Progenitor cell of endocrine pancreas (in vitro differentiated cells): ENCODE measurements around the gene NGF. TPM values are rescaled to one million over a fixed set of nuclear protein-coding genes. Genes with fewer than 3 reads are reported as not detected.

Experiments
- DNase-seq: peaks from one replicate; pipeline ENCODE4 v3.0.0; 2021; ENCODE audit warnings: low spot score; ENCODE audit not compliant: unreplicated experiment
- H3K27ac Mint-ChIP-seq: 2 replicates; pipeline ENCODE4 v1.8.0; 2021; ENCODE audit warnings: mild to moderate bottlenecking, moderate library complexity, mixed read lengths
- H3K27me3 Mint-ChIP-seq: 2 replicates; pipeline ENCODE4 v1.8.0; 2021; ENCODE audit warnings: mixed read lengths
- H3K36me3 Mint-ChIP-seq: 2 replicates; pipeline ENCODE4 v1.8.0; 2022; ENCODE audit warnings: mixed read lengths; ENCODE audit not compliant: insufficient read depth
- H3K4me1 Mint-ChIP-seq: 2 replicates; pipeline ENCODE4 v1.8.0; 2021; ENCODE audit warnings: low read depth, mixed read lengths
- H3K4me3 Mint-ChIP-seq: 2 replicates; pipeline ENCODE4 v1.8.0; 2021; ENCODE audit warnings: low read depth, mild to moderate bottlenecking, moderate library complexity, mixed read lengths
- H3K9me3 Mint-ChIP-seq: 2 replicates; pipeline ENCODE4 v1.8.0; 2021; ENCODE audit warnings: low read depth, mixed read lengths
- total RNA-seq: library from RNA; stranded (reverse); gene quantifications from 2 replicates; pipeline ENCODE4 v1.2.1, GENCODE V29; 2021
- TF ChIP-seq, protein P1 (sequence below): fragments of 200-600 bp; sonication (generic); IDR thresholded peaks from one replicate; pipeline ENCODE4 v1.5.0; 2021; ENCODE audit warnings: antibody characterized with exemption, mild to moderate bottlenecking; ENCODE audit not compliant: unreplicated experiment

Gene NGF
- total RNA-seq, 1 donor from 2014 or later: 2.2 TPM

DNA sequence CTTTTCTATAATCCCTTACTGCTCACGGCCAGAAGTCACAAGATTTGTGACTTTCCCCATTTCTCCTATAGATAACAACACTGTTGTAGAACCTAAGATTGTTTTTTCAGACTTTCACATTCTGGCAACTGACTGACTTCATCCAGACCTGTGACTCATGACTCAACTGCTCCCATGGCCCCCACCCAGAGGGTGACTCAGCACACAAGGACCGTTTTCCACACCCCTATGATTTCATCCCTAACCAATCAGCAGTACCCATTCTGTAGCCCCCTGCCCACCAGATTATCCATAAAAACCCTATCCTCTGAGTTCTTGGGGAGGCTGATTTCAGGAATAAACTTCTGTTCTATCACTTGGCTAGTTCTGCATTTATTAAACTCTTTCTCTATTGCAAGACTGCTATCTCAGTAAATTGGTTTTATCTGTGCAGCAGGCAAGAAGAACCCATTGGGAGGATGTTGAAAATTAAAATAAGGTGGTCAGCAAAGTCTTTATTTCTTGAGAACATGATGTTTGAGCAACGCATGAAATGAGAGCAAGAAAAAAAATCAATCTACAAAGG, 79.7 kb downstream of the NGF start:
- DNase-seq: no peak
- Mint-ChIP-seq H3K4me3 (no peak overlapping the region), H3K36me3 (peaks cover 3% of the 10 kb centered on the region), H3K27ac (no peak overlapping the region), H3K27me3 (no peaks in the 10 kb centered on the region), H3K4me1 (no peaks in the 10 kb centered on the region), H3K9me3 (peaks cover 18% of the 10 kb centered on the region)
- TF ChIP-seq, protein P1, sequence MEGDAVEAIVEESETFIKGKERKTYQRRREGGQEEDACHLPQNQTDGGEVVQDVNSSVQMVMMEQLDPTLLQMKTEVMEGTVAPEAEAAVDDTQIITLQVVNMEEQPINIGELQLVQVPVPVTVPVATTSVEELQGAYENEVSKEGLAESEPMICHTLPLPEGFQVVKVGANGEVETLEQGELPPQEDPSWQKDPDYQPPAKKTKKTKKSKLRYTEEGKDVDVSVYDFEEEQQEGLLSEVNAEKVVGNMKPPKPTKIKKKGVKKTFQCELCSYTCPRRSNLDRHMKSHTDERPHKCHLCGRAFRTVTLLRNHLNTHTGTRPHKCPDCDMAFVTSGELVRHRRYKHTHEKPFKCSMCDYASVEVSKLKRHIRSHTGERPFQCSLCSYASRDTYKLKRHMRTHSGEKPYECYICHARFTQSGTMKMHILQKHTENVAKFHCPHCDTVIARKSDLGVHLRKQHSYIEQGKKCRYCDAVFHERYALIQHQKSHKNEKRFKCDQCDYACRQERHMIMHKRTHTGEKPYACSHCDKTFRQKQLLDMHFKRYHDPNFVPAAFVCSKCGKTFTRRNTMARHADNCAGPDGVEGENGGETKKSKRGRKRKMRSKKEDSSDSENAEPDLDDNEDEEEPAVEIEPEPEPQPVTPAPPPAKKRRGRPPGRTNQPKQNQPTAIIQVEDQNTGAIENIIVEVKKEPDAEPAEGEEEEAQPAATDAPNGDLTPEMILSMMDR: no peak

DNA sequence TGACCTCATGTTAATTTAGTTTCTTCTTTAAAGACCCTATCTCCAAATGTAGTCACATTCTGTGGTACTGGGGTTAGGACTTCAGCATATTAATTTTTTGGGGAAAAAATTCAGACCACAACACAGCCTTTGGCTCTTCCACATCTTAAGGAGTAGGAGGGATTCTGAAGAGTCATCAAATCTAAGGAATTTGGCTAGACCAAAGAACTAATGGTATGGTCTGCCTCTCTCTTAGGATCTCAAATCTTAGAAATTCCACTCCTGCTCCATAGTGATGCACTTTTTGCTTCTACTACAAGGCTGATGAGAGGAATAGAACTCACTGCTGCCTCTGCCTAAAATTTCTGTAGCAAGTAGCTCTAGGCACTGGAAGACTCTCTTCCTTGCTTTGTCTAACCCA, 80.5 kb downstream of the NGF start:
- Mint-ChIP-seq H3K27me3 (no peaks in the 10 kb centered on the region), H3K4me3 (no peak overlapping the region), H3K9me3 (peaks cover 18% of the 10 kb centered on the region), H3K4me1 (no peaks in the 10 kb centered on the region), H3K36me3 (peaks cover 3% of the 10 kb centered on the region), H3K27ac (no peak overlapping the region)
- DNase-seq: no peak
- TF ChIP-seq, protein P1: no peak

DNA sequence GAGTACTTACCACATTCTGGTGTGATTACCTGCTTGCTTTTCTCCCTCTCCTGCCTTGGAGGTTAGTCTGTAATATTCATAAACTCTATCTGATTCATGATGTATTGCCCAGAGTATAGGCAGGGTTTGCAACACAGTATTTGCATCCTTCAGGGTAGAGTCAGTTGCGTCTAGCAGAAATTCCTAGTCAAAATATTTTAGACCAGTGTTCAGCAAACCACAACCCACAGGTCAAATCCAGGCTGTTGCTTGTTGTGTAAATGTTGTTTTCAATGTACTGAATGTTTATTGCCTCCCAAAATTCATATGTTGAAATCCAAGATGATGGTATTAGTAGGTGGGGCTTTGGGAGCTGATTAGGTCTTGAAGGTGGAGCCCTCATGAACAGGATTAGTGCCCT, 82.9 kb downstream of the NGF start:
- Mint-ChIP-seq H3K4me1 (no peaks in the 10 kb centered on the region), H3K27me3 (no peaks in the 10 kb centered on the region), H3K27ac (no peak overlapping the region), H3K4me3 (no peak overlapping the region), H3K36me3 (peaks cover 3% of the 10 kb centered on the region), H3K9me3 (peaks cover 18% of the 10 kb centered on the region)
- DNase-seq: no peak
- TF ChIP-seq, protein P1: no peak

DNA sequence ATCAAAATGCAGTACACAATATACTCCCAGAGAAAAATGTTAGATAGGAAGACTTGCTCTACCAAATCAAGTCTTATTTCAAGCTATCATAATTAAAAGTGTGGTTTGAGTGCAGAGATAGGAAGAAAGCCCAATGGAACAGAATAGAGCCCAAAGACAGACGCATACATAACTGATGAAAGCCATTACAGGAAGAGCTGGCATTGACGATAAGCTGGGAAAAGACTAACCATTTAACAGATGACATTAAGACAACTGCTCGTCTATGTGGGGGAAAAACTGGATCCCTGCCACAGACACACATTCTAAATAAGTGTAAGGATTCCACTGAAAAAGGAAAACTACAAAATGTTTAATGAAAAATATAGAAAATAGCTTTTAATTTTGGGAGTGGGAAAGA, 85.5 kb downstream of the NGF start:
- H3K36me3 Mint-ChIP-seq: no peaks in the 10 kb centered on the region
- H3K27ac Mint-ChIP-seq: no peak overlapping the region
- no peaks in the 10 kb centered on the region for H3K4me1 Mint-ChIP-seq
- no peak overlapping the region for H3K4me3 Mint-ChIP-seq
- DNase-seq: no peak
- H3K27me3 Mint-ChIP-seq: no peaks in the 10 kb centered on the region
- TF ChIP-seq, protein P1: no peak
- peaks cover 17% of the 10 kb centered on the region for H3K9me3 Mint-ChIP-seq

DNA sequence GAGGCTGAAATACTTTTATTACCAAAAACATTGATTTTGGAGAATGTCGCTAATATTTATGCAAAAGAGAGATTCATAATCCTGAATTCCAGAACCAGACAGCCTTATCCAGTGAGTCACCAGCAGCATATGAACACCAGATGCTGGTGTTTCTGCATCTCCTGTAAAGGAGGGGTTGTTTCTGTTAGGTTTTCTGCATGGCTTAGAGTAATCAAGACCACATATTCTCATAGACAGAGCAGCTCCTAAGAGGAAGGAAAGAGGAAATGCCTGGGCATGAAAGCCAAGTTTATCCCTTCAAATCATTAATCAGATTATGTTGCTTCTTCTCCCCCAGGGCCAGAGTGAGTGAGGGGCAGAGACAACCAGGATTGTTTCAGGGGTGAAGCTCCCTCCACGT, 86.2 kb downstream of the NGF start:
- TF ChIP-seq, protein P1: no peak
- no peak overlapping the region for H3K27ac Mint-ChIP-seq
- H3K9me3 Mint-ChIP-seq: peaks cover 22% of the 10 kb centered on the region
- no peak overlapping the region for H3K4me3 Mint-ChIP-seq
- no peaks in the 10 kb centered on the region for H3K36me3 Mint-ChIP-seq
- H3K27me3 Mint-ChIP-seq: no peaks in the 10 kb centered on the region
- DNase-seq: no peak
- no peaks in the 10 kb centered on the region for H3K4me1 Mint-ChIP-seq
